DOHH2 (cell line): Measurements from ENCODE around the gene EFTUD2.

Experiments used
- H3F3A ChIP-seq: fragments of 200-600 bp; sonication (generic), shearing (Covaris generic); 2 replicates; pipeline ENCODE4 v1.6.0; 2016; ENCODE audit warnings: antibody characterized with exemption, mild to moderate bottlenecking; ENCODE audit not compliant: control insufficient read depth, insufficient read depth
- H3K27ac ChIP-seq: fragments of 200-600 bp; sonication (generic); 2 replicates; pipeline ENCODE4 v1.5.1; 2014; ENCODE audit warnings: low read depth, mild to moderate bottlenecking, low read length, moderate library complexity
- H3K27me3 ChIP-seq: fragments of 200-600 bp; sonication (generic); 2 replicates; pipeline ENCODE4 v1.6.1; 2014; ENCODE audit warnings: mild to moderate bottlenecking, low read length, mixed read lengths; ENCODE audit not compliant: control insufficient read depth
- H3K36me3 ChIP-seq: fragments of 200-600 bp; sonication (generic); 2 replicates; pipeline ENCODE4 v1.6.1; 2014; ENCODE audit warnings: mild to moderate bottlenecking, low read length, moderate library complexity, mixed read lengths; ENCODE audit not compliant: control insufficient read depth
- H3K4me1 ChIP-seq: fragments of 200-600 bp; sonication (generic); 2 replicates; pipeline ENCODE4 v1.6.1; 2014; ENCODE audit warnings: mild to moderate bottlenecking, low read length, mixed read lengths; ENCODE audit not compliant: control insufficient read depth
- H3K4me2 ChIP-seq: fragments of 200-600 bp; sonication (generic); 2 replicates; pipeline ENCODE4 v1.6.0; 2014; ENCODE audit warnings: mild to moderate bottlenecking, low read length, moderate library complexity
- H3K4me3 ChIP-seq: fragments of 200-600 bp; sonication (generic); 2 replicates; pipeline ENCODE4 v1.5.1; 2014; ENCODE audit warnings: mild to moderate bottlenecking, low read length, mixed read lengths
- H3K79me2 ChIP-seq: fragments of 200-600 bp; sonication (generic); 2 replicates; pipeline ENCODE4 v1.6.1; 2014; ENCODE audit warnings: mild to moderate bottlenecking, low read length, mixed read lengths; ENCODE audit not compliant: control insufficient read depth
- H3K9me2 ChIP-seq: fragments of 200-600 bp; sonication (generic); replicated peaks from 2 replicates; pipeline ENCODE4 v1.6.1; 2014; ENCODE audit warnings: mild to moderate bottlenecking, low read length, mixed read lengths; ENCODE audit not compliant: control insufficient read depth
- H3K9me3 ChIP-seq: fragments of 200-600 bp; sonication (generic); 2 replicates; pipeline ENCODE4 v1.6.1; 2014; ENCODE audit warnings: antibody characterized with exemption, low read length, mixed read lengths; ENCODE audit not compliant: control insufficient read depth, insufficient read depth
- H4K20me1 ChIP-seq: fragments of 200-600 bp; sonication (generic); 2 replicates; pipeline ENCODE4 v1.6.0; 2014; ENCODE audit warnings: low read depth, mild to moderate bottlenecking, antibody characterized with exemption, low read length, moderate library complexity; ENCODE audit not compliant: control insufficient read depth, insufficient read depth
- EZH2phosphoT487 ChIP-seq: fragments of 200-600 bp; sonication (generic); IDR thresholded peaks from 2 replicates; pipeline ENCODE4 v1.6.1; 2017; ENCODE audit warnings: borderline replicate concordance, mild to moderate bottlenecking, antibody characterized with exemption, low read length, moderate library complexity, mixed read lengths
- TF ChIP-seq, protein P1 (sequence below): fragments of 200-600 bp; sonication (generic); IDR thresholded peaks from one replicate; pipeline ENCODE4 v1.5.1; 2014; ENCODE audit warnings: antibody characterized with exemption, mild to moderate bottlenecking, low read depth, low read length; ENCODE audit not compliant: poor library complexity, severe bottlenecking

Gene EFTUD2

DNA sequence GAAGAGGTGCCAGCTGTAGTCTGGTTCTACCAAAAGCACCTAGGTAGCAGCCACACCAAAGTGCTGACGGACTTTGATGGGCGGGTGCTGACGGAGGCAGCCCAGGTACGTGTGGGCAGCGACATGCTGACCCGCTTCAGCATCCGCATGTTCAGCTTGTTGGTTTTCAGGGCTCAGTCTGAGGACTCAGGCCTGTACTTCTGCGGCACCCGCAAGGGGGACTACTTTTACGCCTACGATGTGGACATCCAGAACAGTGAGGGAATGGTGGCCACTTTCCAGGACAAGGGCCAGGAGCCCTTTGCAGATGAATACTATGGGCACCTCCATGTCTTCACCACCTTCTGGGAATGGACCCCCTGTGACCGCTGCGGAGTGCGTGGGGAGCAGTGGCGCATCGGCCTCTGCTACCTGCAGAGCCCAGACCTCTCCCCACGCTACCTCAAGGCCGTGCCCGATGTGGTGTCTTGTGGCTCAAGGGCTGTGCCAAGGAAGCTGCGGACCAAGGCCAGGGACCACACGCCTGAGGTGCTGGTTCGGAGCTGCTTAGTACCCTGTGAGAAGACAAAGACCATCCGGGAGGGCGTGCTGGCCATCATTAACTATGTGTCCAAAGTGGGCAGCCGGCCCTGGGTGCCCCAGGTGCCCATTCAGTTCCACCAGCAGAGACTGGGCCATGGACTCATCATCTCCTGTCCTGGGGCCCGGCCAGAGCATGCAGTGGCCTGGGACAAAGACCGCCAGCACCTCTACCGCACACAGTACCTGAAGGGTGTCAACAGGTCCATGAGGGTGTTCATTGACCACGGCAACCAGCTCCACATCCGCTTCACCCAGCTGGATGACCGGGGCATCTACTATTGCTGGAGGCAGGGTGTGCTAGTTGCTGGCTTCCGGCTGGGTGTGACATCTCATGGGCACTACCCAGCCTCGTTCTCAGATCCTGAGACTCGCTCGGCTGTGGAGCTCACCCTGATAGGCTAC lies 5.0 kb upstream of the EFTUD2 start:
- Histone ChIP-seq H3K4me1 (peaks cover 9% of the 10 kb centered on the region), H3K4me2 (no peak overlapping the region)

DNA sequence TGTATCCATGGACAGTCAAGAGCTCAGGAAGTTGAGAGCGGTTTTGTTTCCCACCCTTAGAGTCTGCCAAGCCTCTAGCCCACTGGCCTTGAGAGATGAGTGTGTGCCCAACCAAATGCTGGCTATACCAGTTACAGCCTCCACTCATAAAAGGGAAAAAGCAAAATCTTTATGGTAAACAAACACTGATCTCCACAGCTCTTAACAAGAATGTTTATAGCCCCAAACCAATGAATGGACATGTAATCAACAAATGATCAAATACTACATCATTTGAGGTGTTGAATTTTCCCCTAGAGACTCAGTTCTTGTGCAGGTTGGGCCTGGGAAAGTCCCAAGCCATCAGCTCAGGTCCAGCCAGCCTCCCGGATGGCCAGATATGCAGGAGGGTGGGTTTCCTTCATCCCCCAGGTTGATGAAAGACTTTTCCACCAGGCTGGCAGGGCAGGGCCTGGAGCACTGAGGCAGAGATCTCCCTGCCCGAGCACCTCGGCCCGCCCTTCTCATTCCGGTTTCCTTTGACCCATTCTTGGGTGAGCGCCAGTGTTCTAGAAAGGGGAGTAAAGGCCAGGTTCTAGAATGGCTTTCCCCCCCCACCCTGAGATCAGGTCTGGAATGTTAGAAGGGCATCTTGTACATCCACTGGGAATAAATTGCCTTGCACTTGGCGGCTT lies 3.9 kb upstream of the EFTUD2 start:
- peaks cover 13% of the 10 kb centered on the region for H3K4me1 ChIP-seq
- H3K79me2 ChIP-seq, result peaks cover 13% of the 10 kb centered on the region
- TF ChIP-seq, protein P1, sequence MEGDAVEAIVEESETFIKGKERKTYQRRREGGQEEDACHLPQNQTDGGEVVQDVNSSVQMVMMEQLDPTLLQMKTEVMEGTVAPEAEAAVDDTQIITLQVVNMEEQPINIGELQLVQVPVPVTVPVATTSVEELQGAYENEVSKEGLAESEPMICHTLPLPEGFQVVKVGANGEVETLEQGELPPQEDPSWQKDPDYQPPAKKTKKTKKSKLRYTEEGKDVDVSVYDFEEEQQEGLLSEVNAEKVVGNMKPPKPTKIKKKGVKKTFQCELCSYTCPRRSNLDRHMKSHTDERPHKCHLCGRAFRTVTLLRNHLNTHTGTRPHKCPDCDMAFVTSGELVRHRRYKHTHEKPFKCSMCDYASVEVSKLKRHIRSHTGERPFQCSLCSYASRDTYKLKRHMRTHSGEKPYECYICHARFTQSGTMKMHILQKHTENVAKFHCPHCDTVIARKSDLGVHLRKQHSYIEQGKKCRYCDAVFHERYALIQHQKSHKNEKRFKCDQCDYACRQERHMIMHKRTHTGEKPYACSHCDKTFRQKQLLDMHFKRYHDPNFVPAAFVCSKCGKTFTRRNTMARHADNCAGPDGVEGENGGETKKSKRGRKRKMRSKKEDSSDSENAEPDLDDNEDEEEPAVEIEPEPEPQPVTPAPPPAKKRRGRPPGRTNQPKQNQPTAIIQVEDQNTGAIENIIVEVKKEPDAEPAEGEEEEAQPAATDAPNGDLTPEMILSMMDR, result no peak
- no peak for TF ChIP-seq EZH2phosphoT487
- no peaks in the 10 kb centered on the region for H3K9me3 ChIP-seq
- H3F3A ChIP-seq, result 0 out of 2 replicates have a peak, but pooled peaks cover 4% of the 10 kb centered on the region
- H3K36me3 ChIP-seq, result no peaks in the 10 kb centered on the region
- no peak overlapping the region for H3K4me2 ChIP-seq
- no peaks in the 10 kb centered on the region for H3K9me2 ChIP-seq
- H4K20me1 ChIP-seq, result no peaks in the 10 kb centered on the region
- H3K4me3 ChIP-seq, result no peak overlapping the region
- peaks cover 31% of the 10 kb centered on the region for H3K27me3 ChIP-seq
- H3K27ac ChIP-seq, result no peak overlapping the region

More for the DNA sequence above, 5.0 kb upstream of the EFTUD2 start:
- 0 out of 2 replicates have a peak, but pooled peaks cover 4% of the 10 kb centered on the region for H3F3A ChIP-seq
- no peaks in the 10 kb centered on the region for H3K9me3 ChIP-seq
- no peaks in the 10 kb centered on the region for H3K36me3 ChIP-seq
- TF ChIP-seq, protein P1, result no peak
- TF ChIP-seq EZH2phosphoT487, result no peak
- no peaks in the 10 kb centered on the region for H4K20me1 ChIP-seq
- H3K27ac ChIP-seq, result no peak overlapping the region
- no peak overlapping the region for H3K4me3 ChIP-seq
- H3K27me3 ChIP-seq, result peaks cover 34% of the 10 kb centered on the region
- H3K9me2 ChIP-seq, result no peaks in the 10 kb centered on the region
- peaks cover 1% of the 10 kb centered on the region for H3K79me2 ChIP-seq

DNA sequence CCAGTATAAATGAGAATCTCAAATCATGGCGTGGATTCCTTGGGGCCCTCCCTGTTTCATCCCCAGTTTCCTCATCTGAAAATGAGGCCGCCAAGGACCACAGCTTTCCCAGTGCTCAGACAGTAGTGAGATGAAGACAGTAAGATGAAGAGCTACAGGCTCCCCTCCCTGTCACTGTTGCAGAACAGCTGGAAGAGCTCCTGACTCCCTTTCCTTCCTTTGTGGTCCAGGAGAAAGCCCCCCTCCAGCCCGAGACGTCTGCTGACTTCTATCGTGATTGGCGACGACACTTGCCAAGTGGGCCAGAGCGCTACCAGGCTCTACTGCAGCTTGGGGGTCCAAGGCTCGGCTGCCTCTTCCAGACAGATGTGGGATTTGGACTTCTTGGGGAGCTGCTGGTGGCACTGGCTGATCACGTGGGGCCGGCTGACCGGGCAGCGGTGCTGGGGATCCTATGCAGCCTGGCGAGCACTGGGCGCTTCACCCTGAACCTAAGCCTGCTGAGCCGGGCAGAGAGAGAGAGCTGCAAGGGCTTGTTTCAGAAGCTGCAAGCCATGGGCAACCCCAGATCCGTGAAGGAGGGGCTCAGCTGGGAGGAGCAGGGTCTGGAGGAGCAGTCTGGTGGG lies 3.0 kb upstream of the EFTUD2 start:
- Histone ChIP-seq H3K9me3 (no peaks in the 10 kb centered on the region), H3K36me3 (no peaks in the 10 kb centered on the region), H3K9me2 (no peaks in the 10 kb centered on the region), H3K4me2 (no peak overlapping the region), H3K79me2 (peaks cover 22% of the 10 kb centered on the region), H3F3A (0 out of 2 replicates have a peak, but pooled peaks cover 4% of the 10 kb centered on the region), H3K27ac (no peak overlapping the region), H3K27me3 (peaks cover 31% of the 10 kb centered on the region), H3K4me3 (no peak overlapping the region), H4K20me1 (no peaks in the 10 kb centered on the region), H3K4me1 (peaks cover 19% of the 10 kb centered on the region)
- no peak for TF ChIP-seq EZH2phosphoT487
- TF ChIP-seq, protein P1, result no peak
